HG02840 (cell line): ENCODE results near the gene STX7.

Source experiments
- ATAC-seq: cut with Tn5 transposase; IDR thresholded peaks from one replicate; pipeline ENCODE4 v1.9.1; 2021; ENCODE audit warnings: mild to moderate bottlenecking, moderate library complexity, moderate number of reproducible peaks; ENCODE audit not compliant: unreplicated experiment, low FRiP score

STX7 gene

GRCh38 chr6:132478674-132479073 is 34.2 kb downstream of the STX7 start:
- no peak for ATAC-seq

- ATAC-seq, result no peak
Measured at GRCh38 chr6:132478266-132478665, 34.6 kb downstream of the STX7 start.

DNA sequence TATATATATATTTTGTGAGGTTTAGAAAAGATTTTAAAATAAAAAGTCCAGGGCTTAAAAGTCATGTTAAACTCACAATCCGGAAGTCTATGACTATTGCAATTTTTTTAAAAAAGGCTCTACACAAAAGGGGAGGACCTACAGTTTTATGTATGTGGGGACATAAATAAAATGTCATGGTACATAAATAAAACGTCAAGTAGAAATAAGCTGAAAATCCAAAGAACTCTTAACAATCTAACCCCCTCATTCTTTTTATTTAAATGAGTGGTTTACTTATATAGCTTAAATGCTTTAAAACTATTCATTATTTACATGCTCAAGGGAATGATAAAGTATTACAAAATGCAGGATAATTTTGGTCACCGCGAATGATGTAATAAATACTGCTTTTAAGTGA is 36.2 kb downstream of the STX7 start:
- no peak for ATAC-seq

- ATAC-seq, result no peak
Measured at GRCh38 chr6:132475925-132476324, 37.0 kb downstream of the STX7 start.

DNA sequence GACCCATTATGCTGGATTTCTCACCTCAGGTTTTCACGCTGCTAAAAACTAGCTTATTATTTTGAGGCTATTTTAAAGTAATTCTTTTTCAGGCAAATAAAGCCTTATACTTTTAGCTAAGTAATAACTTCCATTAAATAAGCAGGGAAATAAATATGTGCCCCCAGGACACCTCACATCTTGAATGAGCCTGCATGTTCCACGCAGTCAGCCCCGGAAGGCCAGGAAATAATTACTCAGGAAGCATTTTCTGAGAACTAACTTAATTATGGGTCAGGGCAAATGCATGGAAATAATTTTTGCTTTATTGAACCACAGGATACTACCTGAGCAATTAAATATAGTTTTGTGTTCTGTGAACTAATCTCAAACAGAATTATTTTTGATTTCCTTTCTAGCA is 41.1 kb downstream of the STX7 start:
- ATAC-seq, result no peak

DNA sequence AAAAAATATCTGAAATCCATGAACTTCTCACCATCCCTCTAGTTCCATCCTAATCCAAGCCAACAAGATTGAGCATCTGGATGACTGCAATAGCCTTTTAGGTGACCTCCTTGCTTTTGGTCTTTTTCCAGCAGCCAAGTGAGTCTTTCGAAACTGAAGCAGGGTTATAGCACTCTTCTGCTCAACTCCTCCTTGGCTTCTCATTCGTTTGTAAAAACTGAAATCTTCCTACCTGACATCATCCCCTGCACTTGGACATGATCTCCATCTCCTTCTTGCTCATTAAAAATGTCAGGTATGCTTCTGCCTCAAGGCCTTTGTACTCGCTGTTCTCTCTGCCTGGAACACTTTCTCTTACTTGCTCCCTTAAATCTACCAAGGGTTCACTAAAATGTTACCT is 46.0 kb downstream of the STX7 start:
- ATAC-seq, result no peak

GRCh38 chr6:132465530-132466485 is 47.1 kb downstream of the STX7 start:
- peak; percentile 61 for ATAC-seq

GRCh38 chr6:132464538-132465256 is 48.2 kb downstream of the STX7 start:
- ATAC-seq, result no peak

DNA sequence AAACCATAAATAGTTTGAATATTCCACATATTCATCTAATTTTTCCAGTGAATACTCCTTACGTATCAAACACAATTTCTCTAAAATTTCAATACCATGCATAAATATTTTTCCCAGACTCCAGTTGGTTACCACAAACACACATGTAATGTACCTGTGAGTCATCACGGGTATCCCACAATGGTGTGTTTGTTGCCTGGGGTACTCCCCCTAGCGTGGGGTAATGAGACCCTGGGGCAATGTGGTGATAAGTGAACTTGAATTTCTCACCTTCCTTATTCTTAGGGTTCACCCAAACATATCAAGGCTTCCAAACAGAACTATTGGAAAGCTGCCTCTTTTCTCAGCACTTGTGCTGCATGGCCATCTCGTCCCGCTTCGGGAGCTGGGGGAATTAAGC is 51.0 kb downstream of the STX7 start:
- ATAC-seq, result no peak

DNA sequence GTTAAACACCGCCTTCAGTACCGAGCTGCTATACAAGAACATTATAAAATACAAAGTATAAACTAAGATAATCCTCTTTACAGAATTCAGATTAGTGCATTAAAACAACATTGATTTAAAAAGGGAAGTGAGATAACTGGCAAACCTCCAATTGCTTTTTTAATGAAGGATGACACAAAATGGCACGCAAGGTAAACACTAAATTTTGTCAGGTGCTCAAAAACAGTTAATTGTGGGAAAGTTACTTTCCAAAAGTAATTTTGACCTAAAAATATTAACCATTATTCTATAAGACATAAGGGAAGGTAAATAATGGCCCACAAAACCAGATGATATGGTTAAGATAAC is 53.3 kb downstream of the STX7 start:
- no peak for ATAC-seq

GRCh38 chr6:132458887-132459604 is 53.9 kb downstream of the STX7 start:
- no peak for ATAC-seq

DNA sequence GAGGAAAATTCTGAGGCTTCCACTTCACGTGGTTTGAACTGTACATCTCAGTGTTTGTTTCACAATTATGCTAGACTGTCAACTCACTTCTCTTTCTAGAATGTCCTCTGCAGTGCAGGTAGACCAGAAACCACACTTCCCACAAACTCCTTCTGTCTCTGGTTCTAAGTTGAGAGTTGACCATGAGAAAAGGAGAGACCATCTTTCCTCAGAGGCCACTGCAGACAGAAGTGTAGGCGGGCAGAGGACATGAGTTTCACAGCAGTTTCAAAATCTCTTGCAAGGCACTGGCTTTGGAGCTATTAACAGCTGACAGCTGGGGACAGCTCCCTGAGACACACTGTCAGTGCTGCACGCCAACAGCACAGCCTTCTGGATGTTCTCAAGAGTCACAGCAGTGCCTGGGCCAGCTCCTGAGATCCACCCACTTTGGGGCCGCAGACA is 56.2 kb downstream of the STX7 start:
- peak; percentile 79 for ATAC-seq

DNA sequence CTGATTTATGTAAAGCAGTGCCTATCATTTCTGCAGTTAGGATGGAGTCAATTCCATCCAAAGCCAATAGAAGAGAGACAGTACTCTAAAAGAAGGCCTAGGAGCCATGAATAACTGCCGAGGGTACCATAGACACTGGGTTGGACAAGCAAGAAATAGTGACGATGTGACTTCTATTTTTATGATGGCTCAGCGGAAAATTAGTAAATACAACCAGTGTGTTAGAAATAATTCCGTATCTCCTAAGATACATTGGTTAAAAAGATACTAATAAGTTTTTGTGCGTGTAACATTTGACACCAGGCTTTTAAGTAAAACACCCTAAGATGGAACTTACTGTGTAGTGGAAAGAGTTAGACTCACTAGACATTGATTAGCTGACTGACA is 66.1 kb downstream of the STX7 start:
- no peak for ATAC-seq

DNA sequence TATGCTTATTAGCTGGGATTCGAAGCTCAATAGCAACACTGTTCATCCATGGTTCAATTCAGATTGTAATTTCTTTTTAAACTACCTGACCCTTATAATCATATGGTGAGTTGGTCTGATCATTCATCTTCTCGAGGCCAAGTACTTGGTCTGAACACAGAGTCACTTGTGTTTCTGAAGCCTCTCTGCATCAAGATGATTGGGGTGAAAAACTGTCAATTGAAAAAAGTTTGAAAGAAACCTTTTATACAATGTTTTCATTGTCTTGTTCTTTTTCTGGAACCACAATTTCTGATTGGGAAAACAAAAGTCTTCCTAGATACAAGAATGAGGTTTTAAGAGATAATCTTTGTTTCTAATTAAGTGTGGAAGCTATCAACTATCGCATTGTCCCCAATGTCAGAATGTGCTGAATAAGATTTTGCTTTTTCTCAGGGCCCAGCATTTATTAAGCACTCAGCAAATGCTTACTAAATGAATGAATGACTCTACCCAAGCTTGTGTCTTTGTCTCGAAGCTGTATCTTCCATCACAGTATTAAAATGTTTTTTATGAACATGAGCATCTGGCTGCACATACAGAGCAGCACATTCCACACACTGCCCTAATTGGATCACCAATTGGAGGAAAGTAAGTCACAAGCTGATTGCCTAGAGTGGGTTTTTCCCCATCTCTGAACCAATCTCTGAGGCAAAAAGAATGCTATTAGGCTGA is 66.6 kb downstream of the STX7 start:
- ATAC-seq, result no peak

DNA sequence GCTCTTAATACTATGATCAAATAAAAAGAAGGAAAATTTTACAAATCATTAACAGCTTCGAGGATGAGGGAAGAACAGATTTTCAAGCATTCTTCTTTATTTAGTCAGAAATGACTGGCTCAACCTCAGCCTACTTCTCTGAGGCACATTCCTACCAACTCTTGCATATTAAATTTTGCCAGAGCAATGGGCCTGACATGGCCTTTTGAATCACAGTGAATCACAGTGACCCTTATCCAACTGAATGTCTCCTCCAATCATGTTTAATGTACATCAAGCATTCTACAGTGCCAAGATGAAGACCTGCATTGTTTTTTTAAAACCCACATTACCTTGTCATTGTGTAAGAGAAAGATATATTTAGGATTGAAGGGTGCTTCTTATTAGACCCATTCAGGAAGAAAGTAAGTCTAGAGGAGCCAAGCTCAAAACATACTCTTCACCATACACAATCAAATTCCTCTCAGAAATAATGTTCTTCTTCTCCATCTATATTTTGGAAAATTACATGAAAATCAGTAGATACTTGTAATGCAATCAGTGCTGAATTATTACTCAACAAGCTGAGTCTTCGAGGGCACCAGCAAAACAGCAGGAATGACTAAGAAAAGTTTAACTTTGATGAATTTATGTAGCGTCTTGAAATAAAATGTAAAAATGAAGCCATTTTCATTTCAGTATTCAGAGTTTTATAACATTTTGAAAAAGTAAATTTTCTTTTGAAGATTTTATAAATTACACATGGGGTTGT is 67.5 kb downstream of the STX7 start:
- no peak for ATAC-seq

GRCh38 chr6:132443206-132443605 is 69.7 kb downstream of the STX7 start:
- ATAC-seq, result no peak

DNA sequence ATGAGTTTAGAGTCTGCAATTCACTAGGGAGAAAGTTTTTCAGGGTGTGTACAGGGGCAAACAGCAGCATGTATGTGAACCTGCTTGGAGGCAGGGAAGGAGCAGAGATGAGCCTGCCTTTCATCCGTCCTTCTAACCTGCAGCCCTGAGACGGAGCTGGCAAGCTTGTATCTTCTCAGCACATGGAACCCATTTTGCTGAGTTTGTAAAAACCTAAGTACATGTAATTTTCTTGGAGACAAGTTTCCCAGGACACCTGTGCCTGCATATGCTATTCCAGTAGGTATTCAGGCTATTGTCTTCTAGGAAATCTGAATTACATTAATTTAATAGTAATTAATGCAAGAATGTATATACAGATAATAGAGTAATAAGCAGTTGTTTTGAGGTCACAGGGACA is 82.8 kb downstream of the STX7 start:
- no peak for ATAC-seq

- ATAC-seq, result no peak
Measured at GRCh38 chr6:132425176-132425575, 87.7 kb downstream of the STX7 start.

GRCh38 chr6:132423839-132424238 is 89.1 kb downstream of the STX7 start:
- ATAC-seq, result no peak
